HEK293 (cell line): Measurements from ENCODE around the gene SVOPL.

ENCODE experiments used
- CTCF ChIA-PET: fragments of 350-600 bp; formaldehyde crosslinking; extraction: SDS; loops from one replicate; lab custom pipeline; 2021; ENCODE audit warnings: antibody characterized with exemption; lab: Yijun Ruan, JAX
- POLR2A ChIA-PET: fragments of 300-600 bp; formaldehyde crosslinking; extraction: SDS; loops from one replicate; lab custom pipeline; 2020; ENCODE audit warnings: antibody characterized with exemption, inconsistent platforms; lab: Yijun Ruan, JAX
- H3K27ac ChIP-seq: fragments of 200-500 bp; sonication (Bioruptor generic); 2 replicates; pipeline ENCODE4 v1.5.1; 2014; ENCODE audit warnings: low read depth, low read length, control low read depth, inconsistent platforms; ENCODE audit errors: extremely low read depth
- H3K36me3 ChIP-seq, 2 experiments: fragments of 200-500 bp in 1 of 2; sonication (Bioruptor generic) in 1 of 2; 1 replicate in 1 of 2; 2 replicates in 1 of 2; pipeline ENCODE4 v1.5.1; 2014 to 2017; ENCODE audit warnings: inconsistent platforms in 2 of 2, low read length in 2 of 2; ENCODE audit not compliant: control insufficient read depth in 2 of 2, insufficient read depth in 1 of 2
- H3K4me1 ChIP-seq: fragments of 200-500 bp; sonication (Bioruptor generic); 2 replicates; pipeline ENCODE4 v1.5.1; 2014; ENCODE audit warnings: mild to moderate bottlenecking, low read length, inconsistent platforms; ENCODE audit not compliant: control insufficient read depth, insufficient read depth
- H3K4me3 ChIP-seq: 2 replicates; pipeline ENCODE4 v1.5.1; 2011; ENCODE audit warnings: low read depth, mild to moderate bottlenecking, control low read depth, low read length, moderate library complexity
- H3K9me3 ChIP-seq: fragments of 200-500 bp; sonication (Bioruptor generic); 2 replicates; pipeline ENCODE4 v1.5.1; 2014; ENCODE audit warnings: low read depth, low read length, inconsistent platforms; ENCODE audit not compliant: control insufficient read depth, insufficient read depth
- BCL11B ChIP-seq: fragments of 450-650 bp; formaldehyde crosslinking; IDR thresholded peaks from 2 replicates; pipeline ENCODE4 v1.5.1; 2016; ENCODE audit warnings: low read depth, missing biosample characterization, missing genetic modification characterization
- PRDM2 ChIP-seq: fragments of 450-650 bp; formaldehyde crosslinking; IDR thresholded peaks from 2 replicates; pipeline ENCODE4 v1.5.1; 2016; ENCODE audit warnings: missing biosample characterization, missing genetic modification characterization, borderline replicate concordance
- REST ChIP-seq: fragments of 450-650 bp; formaldehyde crosslinking; IDR thresholded peaks from 2 replicates; pipeline ENCODE4 v1.5.1; 2016; ENCODE audit warnings: missing biosample characterization, missing genetic modification characterization
- YY1 ChIP-seq: fragments of 450-650 bp; formaldehyde crosslinking; IDR thresholded peaks from 2 replicates; pipeline ENCODE4 v1.5.1; 2018; ENCODE audit warnings: missing biosample characterization, missing genetic modification characterization
- YY2 ChIP-seq: fragments of 450-650 bp; formaldehyde crosslinking; IDR thresholded peaks from 2 replicates; pipeline ENCODE4 v1.5.1; 2016; ENCODE audit warnings: missing biosample characterization, missing genetic modification characterization
- ZBTB8A ChIP-seq: fragments of 450-650 bp; formaldehyde crosslinking; IDR thresholded peaks from 2 replicates; pipeline ENCODE4 v1.5.1; 2016; ENCODE audit warnings: missing biosample characterization, missing genetic modification characterization
- ZFP3 ChIP-seq: fragments of 450-650 bp; formaldehyde crosslinking; IDR thresholded peaks from 2 replicates; pipeline ENCODE4 v1.5.1; 2016; ENCODE audit warnings: low read depth, missing biosample characterization, missing genetic modification characterization
- ZFP69B ChIP-seq: fragments of 450-650 bp; formaldehyde crosslinking; IDR thresholded peaks from 2 replicates; pipeline ENCODE4 v1.5.1; 2016; ENCODE audit warnings: missing biosample characterization, missing genetic modification characterization
- ZNF121 ChIP-seq: fragments of 450-650 bp; formaldehyde crosslinking; IDR thresholded peaks from 2 replicates; pipeline ENCODE4 v1.5.1; 2016; ENCODE audit warnings: missing biosample characterization, missing genetic modification characterization
- ZNF155 ChIP-seq: fragments of 450-650 bp; formaldehyde crosslinking; IDR thresholded peaks from 2 replicates; pipeline ENCODE4 v1.5.1; 2016; ENCODE audit warnings: missing biosample characterization, missing genetic modification characterization
- ZNF19 ChIP-seq: fragments of 450-650 bp; formaldehyde crosslinking; IDR thresholded peaks from 2 replicates; pipeline ENCODE4; 2016; ENCODE audit warnings: missing biosample characterization, missing genetic modification characterization, low read depth
- ZNF23 ChIP-seq: fragments of 450-650 bp; formaldehyde crosslinking; IDR thresholded peaks from 2 replicates; pipeline ENCODE4 v1.5.1; 2016; ENCODE audit warnings: missing biosample characterization, missing genetic modification characterization, borderline replicate concordance
- ZNF24 ChIP-seq: fragments of 450-650 bp; formaldehyde crosslinking; IDR thresholded peaks from 2 replicates; pipeline ENCODE4 v1.5.1; 2016; ENCODE audit warnings: missing biosample characterization, missing genetic modification characterization
- ZNF513 ChIP-seq: fragments of 450-650 bp; IDR thresholded peaks from 2 replicates; pipeline ENCODE4 v1.5.1; 2018; ENCODE audit warnings: missing biosample characterization, missing genetic modification characterization
- ZNF530 ChIP-seq: fragments of 450-650 bp; formaldehyde crosslinking; IDR thresholded peaks from 2 replicates; pipeline ENCODE4 v1.5.1; 2016; ENCODE audit warnings: low read depth, missing biosample characterization, missing genetic modification characterization
- ZNF544 ChIP-seq: fragments of 450-650 bp; formaldehyde crosslinking; IDR thresholded peaks from 2 replicates; pipeline ENCODE4 v1.5.0; 2017; ENCODE audit warnings: missing biosample characterization, missing genetic modification characterization
- ZNF549 ChIP-seq: fragments of 450-650 bp; IDR thresholded peaks from 2 replicates; pipeline ENCODE4 v1.5.1; 2018; ENCODE audit warnings: missing biosample characterization, missing genetic modification characterization, mild to moderate bottlenecking, inconsistent platforms, moderate library complexity
- ZNF600 ChIP-seq: fragments of 450-650 bp; formaldehyde crosslinking; IDR thresholded peaks from 2 replicates; pipeline ENCODE4 v1.5.1; 2016; ENCODE audit warnings: missing biosample characterization, missing genetic modification characterization
- ZNF621 ChIP-seq: fragments of 450-650 bp; formaldehyde crosslinking; IDR thresholded peaks from 2 replicates; pipeline ENCODE4 v1.5.1; 2017; ENCODE audit warnings: missing biosample characterization, missing genetic modification characterization
- ZNF639 ChIP-seq: fragments of 450-650 bp; formaldehyde crosslinking; IDR thresholded peaks from 2 replicates; pipeline ENCODE4 v1.5.1; 2016; ENCODE audit warnings: missing biosample characterization, missing genetic modification characterization
- ZNF660 ChIP-seq: fragments of 450-650 bp; IDR thresholded peaks from 2 replicates; pipeline ENCODE4 v1.5.1; 2018; ENCODE audit warnings: missing biosample characterization, mild to moderate bottlenecking, missing genetic modification characterization
- ZSCAN5A ChIP-seq: fragments of 450-650 bp; formaldehyde crosslinking; IDR thresholded peaks from 2 replicates; pipeline ENCODE4 v1.5.1; 2016; ENCODE audit warnings: missing biosample characterization, missing genetic modification characterization

SVOPL gene

GRCh38 chr7:138668946-138669345 is 32.2 kb downstream of the SVOPL start (continued):
- no peak for TF ChIP-seq ZSCAN5A (tag by site-specific recombination)
- no peak for TF ChIP-seq BCL11B (tag by site-specific recombination)
- TF ChIP-seq ZNF513 (tag by site-specific recombination): no peak
- no peak for TF ChIP-seq PRDM2 (tag by site-specific recombination)
- TF ChIP-seq ZFP3 (tag by site-specific recombination): no peak
- TF ChIP-seq ZNF155: no peak
- TF ChIP-seq ZNF19 (tag by site-specific recombination): no peak
- no peak for TF ChIP-seq YY2 (tag by site-specific recombination)
- no peak for TF ChIP-seq REST (tag by site-specific recombination)
- TF ChIP-seq ZNF530 (tag by site-specific recombination): no peak

GRCh38 chr7:138668229-138668596 is 32.9 kb downstream of the SVOPL start:
- Histone ChIP-seq H3K4me1 (no peaks in the 10 kb centered on the region; the same call in 1 of the 2 replicates), H3K27ac (no peak overlapping the region), H3K4me3 (no peak overlapping the region), H3K9me3 (no peaks in the 10 kb centered on the region), H3K36me3 (no peaks in the 10 kb centered on the region)
- ChIA-PET CTCF (no interaction called here), POLR2A (no interaction called here)
- no peak for TF ChIP-seq ZNF544 (tag by site-specific recombination)
- TF ChIP-seq ZNF549 (tag by site-specific recombination): no peak
- TF ChIP-seq ZNF639: no peak
- TF ChIP-seq ZNF621 (tag by site-specific recombination): no peak
- TF ChIP-seq ZFP69B (tag by site-specific recombination): no peak
- TF ChIP-seq YY1: no peak
- TF ChIP-seq ZNF600 (tag by site-specific recombination): no peak
- TF ChIP-seq ZNF24 (tag by site-specific recombination): no peak
- no peak for TF ChIP-seq ZNF23 (tag by site-specific recombination)
- TF ChIP-seq ZNF121 (tag by site-specific recombination): no peak
- TF ChIP-seq ZNF660 (tag by site-specific recombination): no peak
- no peak for TF ChIP-seq ZBTB8A (tag by site-specific recombination)
